GM15510 (cell line): ENCODE results near the gene TBX4.

Source experiments
- POLR2A ChIP-seq: IDR thresholded peaks from 3 replicates; pipeline ENCODE4 v1.6.1; 2011; ENCODE audit warnings: borderline replicate concordance; ENCODE audit not compliant: insufficient read length; ENCODE audit errors: extremely low read depth

TBX4 gene

DNA sequence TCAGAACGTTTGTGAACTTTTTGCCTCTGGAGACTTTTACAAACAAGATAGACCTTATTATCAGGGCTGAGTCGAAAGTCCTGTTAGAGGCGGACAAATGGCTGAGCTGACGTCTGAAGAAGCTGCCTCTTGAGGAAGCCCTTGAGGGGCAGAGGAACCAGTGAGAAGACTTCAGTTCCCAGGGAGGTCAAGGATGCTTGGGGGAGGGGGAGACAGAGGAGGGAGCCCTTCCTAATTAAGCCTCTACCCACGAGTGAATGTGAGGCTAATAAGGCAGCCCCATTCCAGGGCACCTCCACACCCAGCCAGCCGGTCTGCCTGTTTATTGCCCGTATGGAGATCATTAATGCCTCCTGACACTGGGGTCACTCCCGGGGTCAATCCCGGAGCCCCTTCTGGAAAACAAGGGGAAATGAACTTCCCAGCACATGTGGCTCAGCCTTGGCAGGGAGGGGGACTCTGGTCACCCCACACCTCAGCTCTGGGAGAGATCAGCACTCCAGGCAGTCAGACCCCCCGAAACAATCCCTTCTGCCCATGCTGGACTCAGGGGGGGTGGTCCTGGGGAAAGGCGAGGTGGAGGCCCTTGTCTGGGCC is 9.2 kb upstream of the TBX4 start:
- no peak for TF ChIP-seq POLR2A

DNA sequence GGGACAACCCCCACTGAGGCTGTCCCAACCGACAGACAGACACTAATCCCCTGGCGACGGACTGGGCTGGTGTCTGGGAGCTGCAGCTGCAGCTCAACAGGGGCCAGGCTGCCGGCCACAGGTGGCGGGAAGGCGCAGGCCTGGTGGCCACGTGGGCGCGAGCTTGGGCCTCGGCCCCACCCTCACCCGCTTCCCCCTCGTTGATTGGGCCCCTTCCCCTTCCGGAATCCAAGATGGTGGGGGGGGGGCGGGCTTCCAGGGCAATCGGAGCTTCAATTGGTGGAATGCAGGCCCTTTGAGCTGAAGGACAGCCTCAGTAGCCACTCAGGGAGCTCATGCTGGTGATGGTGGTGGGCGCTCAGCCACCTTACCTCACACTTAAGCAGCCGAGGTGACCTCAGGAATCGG is 8.7 kb upstream of the TBX4 start:
- TF ChIP-seq POLR2A, result no peak

DNA sequence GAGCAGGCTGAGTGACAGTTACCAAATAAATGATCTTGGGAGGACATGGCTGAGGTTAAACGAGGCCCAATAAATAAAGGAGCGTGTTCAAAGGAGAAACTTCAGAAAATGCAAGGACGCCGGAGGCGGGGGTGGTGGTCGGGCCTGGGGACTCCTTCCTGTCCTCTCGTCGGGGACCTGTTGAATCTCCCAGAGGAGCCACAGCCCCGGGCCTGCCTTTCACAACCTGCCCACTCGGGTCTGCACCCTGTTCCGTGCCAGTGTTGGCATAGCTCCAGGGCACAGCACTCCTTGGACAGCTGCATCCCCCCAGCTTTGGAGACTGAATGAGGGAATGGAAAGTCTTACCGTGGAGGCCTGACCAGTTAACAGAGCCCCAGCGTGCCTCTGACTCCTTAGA is 8.1 kb upstream of the TBX4 start:
- no peak for TF ChIP-seq POLR2A

DNA sequence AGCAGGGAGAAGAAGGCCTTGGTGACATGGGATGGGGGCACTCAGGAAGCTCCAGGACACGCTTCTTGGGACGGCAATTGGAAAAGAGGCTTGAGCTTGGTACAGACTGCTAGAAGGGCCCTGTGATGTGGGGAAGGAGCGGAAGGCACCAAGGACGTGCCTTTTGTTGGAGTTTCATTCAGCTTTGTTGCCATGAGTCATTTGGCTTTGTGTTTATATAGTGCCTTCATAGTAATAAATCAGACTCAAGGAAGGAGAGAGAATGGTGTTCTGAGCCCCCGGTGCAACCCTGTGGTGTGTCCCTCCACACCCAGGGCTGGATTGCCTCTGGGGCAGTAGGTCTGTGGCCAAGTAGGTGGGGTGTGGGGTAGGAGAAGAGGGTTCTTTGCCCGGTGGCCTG is 7.4 kb upstream of the TBX4 start:
- TF ChIP-seq POLR2A, result no peak

DNA sequence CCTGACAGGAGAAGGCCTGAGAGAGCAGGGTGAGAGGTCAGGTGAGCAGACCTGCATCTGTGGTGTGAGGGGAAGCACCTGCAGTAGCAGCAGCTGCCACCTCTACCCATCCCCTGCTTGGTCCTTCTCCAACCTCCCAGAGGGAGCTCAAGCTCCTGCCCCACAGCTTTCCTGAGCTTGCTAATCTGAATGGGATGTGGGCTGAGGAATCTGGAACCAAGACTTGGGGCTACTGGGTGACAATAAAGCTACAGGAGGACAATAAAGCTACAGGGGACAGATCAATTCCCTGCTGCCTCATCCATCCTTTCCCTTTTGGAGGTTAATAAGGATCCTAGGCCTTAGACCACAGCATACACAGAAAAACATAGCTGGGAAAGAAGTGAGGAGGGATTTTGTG is 4.9 kb upstream of the TBX4 start:
- no peak for TF ChIP-seq POLR2A

DNA sequence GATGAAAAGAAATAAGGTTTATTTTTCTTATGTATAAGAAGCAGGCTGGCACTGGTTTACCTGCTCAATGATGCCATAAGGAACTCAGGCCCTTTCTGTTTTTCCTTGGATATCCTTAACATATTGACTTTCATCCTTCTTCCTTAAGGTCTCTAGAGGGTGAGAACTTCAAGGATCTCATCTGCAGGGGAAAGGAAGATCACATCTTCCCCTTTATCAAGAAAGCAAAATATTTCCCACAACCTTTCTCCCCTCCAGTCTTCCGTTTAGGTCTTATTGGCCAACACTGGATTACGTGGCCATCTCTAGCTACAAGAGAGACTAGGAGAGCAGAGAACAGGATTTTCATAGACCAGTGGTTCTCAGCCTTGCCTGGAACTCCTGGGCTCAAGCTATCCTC is 4.2 kb upstream of the TBX4 start:
- no peak for TF ChIP-seq POLR2A

DNA sequence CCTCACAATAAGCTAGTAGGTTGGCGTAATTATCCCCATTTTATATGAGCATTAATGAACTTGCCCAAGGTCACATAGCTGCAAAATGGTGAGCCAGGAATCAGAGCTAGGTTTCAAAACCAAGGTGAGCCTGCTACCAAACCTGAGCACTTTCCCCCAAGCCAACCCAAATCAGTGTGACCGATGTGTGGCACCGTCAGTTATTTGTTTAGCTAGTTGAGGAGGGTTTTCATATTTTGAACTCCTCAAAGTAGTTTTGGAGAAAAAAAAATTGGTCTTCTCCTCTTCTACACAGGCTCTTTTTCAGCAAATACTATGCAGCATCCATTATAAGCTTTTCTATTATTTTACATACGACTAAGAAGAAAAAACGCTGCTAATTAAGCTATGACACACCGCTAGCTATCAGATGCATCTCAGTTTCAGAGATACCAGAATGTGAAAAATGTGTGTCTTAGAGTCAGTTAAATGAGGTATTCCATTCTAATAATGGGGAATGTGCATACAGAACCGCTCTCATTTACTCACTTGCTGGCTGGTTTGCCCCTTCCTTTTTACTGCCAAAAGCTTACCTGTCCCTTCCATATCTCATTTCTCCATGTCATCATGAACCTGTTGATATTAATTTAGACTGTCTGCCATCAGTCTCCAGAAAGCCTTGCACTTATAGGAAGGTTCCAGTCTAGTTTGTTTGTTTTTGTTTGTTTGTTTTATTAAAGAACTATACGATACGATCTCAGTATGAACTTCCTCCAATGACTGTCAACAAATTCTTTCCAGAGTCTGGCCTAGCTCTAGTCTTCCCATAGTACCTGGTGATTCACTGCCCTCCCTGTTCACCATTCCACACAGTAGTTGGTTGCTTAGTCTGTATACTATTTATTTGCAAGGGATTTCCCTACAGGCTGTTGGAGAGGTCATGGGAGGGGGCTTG is 2.2 kb upstream of the TBX4 start:
- TF ChIP-seq POLR2A, result no peak

DNA sequence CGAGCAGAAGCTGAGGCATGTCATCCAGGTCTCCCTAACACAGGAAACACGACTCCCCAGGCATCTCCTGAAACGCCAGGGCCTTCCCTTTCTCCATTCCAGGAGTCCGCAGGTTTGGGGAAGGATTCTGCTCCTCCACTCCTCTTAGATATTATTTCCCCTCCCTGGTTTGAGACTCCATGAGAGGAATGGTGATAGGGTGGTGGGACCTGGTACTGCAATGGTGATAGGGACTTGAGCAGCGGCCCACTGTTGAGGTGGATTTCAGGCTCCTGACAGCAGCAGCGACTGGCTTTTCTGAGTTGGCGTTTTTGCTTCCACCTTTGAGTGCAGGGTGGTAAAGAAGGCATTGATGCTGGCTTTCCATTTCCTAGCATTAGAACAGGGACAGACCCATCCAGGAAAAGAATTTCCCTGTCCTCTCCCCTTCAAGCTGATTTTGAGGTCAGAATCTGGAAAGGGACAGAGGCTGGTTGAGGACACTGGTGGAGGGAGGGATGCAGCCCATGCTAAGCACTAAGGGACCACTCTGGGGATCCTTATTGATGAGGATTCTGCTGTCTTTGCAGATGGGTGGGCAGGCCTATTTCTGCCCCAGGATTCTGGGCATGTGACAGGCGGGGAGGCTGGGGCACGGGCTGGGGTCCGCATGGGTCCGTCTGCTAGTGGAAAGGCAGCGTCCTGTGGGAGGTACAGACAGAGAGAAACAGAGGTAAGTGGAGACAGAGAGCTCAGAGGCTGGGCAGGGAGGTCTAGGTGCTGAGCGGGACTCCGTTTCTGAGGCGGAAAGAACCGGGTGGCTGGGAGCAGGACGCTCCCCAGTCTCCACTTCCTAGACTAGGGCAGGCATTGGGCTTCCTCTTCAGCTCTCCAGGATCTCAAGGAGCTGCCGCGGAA is 1.3 kb upstream of the TBX4 start:
- no peak for TF ChIP-seq POLR2A

DNA sequence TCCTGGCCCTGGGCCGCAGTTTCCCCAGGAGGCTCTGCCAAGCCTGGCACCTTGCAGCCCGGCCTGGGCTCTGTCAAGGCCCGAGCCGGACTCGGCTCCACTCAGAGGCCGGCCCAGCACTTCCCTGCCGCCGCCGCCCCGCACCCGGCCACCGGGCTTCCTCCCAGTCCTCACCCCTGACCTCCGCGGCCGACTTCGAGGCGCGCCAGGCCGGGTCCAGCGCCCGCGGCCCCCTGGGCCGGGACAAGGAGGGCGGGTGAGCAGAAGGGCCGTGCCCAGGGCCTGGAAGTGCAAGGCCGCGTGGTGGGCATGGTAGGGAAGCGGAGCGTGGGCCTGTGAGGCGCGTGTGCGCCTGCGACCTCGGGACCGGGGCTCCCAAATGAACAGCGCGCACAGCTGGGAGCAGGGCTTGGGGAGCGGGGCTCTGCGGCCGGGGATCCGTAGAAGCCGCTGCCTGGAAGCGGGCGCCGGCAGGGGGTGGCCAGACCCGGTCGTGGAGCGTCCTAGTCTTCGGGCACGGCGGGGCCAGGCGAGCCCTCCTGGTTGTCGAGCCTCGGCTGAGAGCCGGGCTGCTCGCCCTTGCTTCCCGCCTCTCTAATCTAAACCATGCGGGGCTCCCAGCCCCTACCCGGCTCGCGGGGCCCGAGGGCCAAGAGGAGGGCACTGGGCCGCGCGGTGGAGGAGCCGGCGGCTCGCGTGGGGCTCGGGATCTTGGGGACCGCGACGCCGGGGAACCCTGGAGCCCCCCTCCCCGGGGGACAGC is 503 bp upstream of the TBX4 start:
- TF ChIP-seq POLR2A, result no peak

DNA sequence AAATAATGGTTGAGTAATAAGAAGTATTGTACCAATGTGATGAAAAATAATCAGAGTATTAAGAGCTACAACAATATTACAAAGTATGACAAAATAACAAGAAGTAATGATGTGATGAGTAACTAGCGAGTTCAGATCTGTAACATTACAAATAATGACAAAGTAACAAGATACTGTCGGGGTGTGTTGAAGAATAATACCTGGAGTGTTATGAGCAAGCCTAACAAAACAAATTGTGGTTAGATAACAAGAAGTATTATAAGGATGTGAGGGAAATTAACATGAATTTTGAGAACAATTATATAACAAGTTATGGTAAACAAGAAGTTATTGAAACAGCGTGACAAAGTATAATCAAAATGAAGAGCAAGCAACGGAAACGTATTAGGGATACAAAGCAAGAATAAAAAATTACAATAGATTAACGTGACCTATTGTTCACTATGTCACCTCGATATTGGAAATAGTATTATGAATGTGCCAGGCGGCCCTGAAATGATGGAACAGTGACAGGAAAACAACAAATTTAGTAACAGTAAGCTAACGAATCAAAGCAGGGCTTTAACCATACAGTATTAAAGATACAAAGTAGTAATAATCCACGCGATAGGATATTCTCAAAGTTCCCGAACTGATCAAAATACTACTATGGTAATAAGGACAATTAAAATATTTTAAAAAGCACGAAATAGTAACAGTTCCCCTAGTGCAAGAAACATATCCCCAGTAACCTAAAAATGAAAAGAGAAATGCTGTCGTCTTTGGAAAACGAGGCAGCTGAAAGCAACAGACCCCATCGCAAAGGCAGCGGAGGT is 1.6 kb downstream of the TBX4 start:
- no peak for TF ChIP-seq POLR2A

DNA sequence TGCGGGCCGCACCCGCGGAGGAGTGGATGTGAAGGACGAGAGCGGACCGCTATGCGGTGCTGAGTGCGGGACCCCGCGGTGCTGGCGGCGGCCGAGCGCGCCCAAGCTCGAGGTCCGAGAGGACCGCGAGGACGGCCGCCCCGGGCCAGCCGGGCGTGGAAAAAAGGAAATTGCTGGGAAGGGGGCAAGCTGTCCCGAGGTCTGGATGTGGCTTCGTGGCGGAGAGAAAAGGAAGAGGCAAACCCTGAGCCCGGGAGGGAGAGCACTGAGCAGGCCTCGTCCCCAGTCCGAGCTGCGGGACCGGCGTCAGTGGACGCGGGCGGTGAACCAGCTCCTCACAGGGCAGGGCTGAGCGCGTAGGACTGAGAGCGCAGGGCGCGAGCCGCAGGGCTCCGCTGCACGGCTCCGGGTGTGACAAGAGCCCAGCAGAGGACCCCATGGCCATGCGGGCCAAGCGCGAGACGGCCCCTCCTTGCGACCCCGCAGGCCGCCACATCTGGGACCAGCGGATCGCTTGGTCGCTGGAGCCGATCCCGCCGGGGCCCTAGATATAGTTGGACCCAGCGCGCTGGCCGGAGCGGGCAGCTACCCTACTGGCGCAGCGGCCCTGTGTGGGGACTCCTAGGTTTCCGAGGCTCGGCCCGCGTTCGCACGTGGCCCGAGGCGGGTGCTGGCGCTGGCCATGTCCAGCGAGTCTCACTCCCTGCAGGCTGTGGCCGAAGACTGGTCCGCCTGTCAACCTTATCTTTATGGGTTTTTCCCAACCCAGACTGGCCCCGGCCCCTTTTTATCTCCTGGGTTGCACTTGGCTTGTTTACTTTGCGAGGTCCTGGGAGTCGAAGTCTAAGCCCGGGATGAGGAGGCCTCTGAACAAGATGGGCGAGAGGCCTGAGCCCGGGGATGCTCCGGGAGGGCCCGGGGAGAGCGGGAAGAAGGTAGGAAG is 2.4 kb downstream of the TBX4 start:
- TF ChIP-seq POLR2A, result no peak

DNA sequence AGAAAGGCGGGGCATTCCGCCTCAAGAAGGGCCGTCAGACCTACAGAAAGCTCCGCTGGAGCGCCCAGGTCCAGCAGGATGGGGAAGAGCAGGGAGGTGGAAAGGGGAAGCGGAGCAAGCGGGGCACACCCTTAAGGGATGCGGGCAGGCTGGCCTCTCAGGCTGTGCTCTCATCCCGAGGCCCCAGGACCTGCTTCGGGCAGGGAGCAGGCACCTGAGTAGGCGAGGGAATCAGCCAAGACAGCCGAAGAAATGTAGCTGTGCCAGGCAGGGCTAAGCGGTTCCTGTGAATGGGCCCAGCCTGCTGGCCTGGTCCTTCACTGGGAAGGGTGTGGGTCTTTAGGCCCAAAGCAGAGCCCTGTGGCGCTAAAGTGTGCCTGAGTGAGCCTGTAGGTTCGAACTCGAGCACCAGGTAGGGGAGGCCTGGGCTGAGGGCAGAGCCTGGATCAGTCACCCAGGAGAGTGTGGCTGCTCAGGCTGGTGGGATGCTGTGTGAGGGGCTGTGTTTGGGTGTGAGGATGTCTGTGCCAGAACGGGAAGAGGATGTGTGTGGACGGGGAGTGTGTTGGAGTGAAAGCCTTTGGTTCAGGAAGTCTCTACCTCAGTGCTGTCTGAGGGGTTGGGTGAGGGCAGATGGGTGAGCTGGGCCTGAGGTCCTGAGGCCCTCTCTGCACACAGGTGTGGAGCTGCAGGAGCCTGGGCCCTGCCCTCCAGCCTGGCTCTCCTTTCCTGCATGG is 3.3 kb downstream of the TBX4 start:
- no peak for TF ChIP-seq POLR2A
